RWPE2 (cell line): ENCODE measurements around the gene SMAD3.

Source experiments
- ATAC-seq: fragments of 200-7000 bp; cut with Tn5 transposase; 3 replicates; pipeline ENCODE4 v1.9.1; 2021; ENCODE audit warnings: low read depth
- DNase-seq: peaks from one replicate; pipeline ENCODE4 v3.0.0-alpha.2; 2020; ENCODE audit warnings: low spot score
- H3K27ac ChIP-seq: fragments of 450-650 bp; 2 replicates; pipeline ENCODE4 v1.5.1; 2017; ENCODE audit warnings: mild to moderate bottlenecking; ENCODE audit not compliant: poor library complexity, severe bottlenecking
- H3K27me3 ChIP-seq: fragments of 250-450 bp; sonication (Bioruptor Pico); 2 replicates; pipeline ENCODE4 v1.5.1; 2021; ENCODE audit warnings: mild to moderate bottlenecking, moderate library complexity; ENCODE audit not compliant: insufficient read depth, poor library complexity, severe bottlenecking
- H3K36me3 ChIP-seq: fragments of 250-450 bp; sonication (Bioruptor Pico); 2 replicates; pipeline ENCODE4 v1.5.1; 2020; ENCODE audit warnings: low read depth, mild to moderate bottlenecking, moderate library complexity
- H3K4me1 ChIP-seq: fragments of 250-450 bp; sonication (Bioruptor Pico); 2 replicates; pipeline ENCODE4 v1.5.1; 2021; ENCODE audit warnings: mild to moderate bottlenecking, moderate library complexity; ENCODE audit not compliant: insufficient read depth, poor library complexity, severe bottlenecking
- H3K4me3 ChIP-seq: fragments of 250-450 bp; sonication (Bioruptor Pico); 2 replicates; pipeline ENCODE4 v1.5.1; 2021; ENCODE audit warnings: mild to moderate bottlenecking, moderate library complexity; ENCODE audit not compliant: severe bottlenecking
- H3K9me3 ChIP-seq: fragments of 250-450 bp; sonication (Bioruptor Pico); 2 replicates; pipeline ENCODE4 v1.5.1; 2021; ENCODE audit warnings: mild to moderate bottlenecking, moderate library complexity; ENCODE audit not compliant: severe bottlenecking
- TF ChIP-seq, protein P1 (sequence below): fragments of 450-650 bp; IDR thresholded peaks from one replicate; pipeline ENCODE4 v1.5.1; 2017; ENCODE audit warnings: mild to moderate bottlenecking, moderate library complexity; ENCODE audit not compliant: poor library complexity, severe bottlenecking

Gene SMAD3

GRCh38 chr15:67207555-67208207, 142.3 kb downstream of the SMAD3 start:
- H3K36me3 ChIP-seq = peaks cover 82% of the 10 kb centered on the region
- H3K27me3 ChIP-seq = no peaks in the 10 kb centered on the region
- TF ChIP-seq, protein P1, sequence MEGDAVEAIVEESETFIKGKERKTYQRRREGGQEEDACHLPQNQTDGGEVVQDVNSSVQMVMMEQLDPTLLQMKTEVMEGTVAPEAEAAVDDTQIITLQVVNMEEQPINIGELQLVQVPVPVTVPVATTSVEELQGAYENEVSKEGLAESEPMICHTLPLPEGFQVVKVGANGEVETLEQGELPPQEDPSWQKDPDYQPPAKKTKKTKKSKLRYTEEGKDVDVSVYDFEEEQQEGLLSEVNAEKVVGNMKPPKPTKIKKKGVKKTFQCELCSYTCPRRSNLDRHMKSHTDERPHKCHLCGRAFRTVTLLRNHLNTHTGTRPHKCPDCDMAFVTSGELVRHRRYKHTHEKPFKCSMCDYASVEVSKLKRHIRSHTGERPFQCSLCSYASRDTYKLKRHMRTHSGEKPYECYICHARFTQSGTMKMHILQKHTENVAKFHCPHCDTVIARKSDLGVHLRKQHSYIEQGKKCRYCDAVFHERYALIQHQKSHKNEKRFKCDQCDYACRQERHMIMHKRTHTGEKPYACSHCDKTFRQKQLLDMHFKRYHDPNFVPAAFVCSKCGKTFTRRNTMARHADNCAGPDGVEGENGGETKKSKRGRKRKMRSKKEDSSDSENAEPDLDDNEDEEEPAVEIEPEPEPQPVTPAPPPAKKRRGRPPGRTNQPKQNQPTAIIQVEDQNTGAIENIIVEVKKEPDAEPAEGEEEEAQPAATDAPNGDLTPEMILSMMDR = no peak
- no peaks in the 10 kb centered on the region for H3K4me1 ChIP-seq
- no peak overlapping the region for H3K4me3 ChIP-seq
- no peak overlapping the region for H3K27ac ChIP-seq
- ATAC-seq = no peak
- no peaks in the 10 kb centered on the region for H3K9me3 ChIP-seq
- no peak for DNase-seq

DNA sequence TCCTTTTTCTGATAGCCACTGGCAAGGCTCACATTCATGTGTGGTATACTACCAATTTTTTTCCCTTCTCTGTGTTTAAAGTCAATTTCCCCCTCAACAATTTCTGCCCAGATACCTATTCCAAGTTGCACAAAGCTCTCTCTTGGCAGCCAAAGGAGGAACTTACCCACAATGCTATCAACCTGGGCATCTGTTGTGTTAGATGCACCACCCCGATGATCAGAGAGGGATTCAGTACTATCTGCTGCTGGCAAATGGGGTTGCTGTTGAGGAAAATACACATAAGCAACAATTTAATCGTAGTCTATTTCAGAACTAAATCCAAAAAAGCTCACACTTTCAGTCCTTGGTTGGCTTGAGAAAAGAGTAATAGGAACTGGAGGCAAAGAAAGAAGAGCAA, 143.0 kb downstream of the SMAD3 start:
- ATAC-seq = no peak

GRCh38 chr15:67210555-67211168, 145.3 kb downstream of the SMAD3 start:
- peaks cover 68% of the 10 kb centered on the region for H3K36me3 ChIP-seq
- ATAC-seq (no peak), DNase-seq (no peak)

More for the DNA sequence above, 143.0 kb downstream of the SMAD3 start:
- no peak for DNase-seq
- H3K27ac ChIP-seq = no peak overlapping the region
- no peak overlapping the region for H3K4me3 ChIP-seq
- peaks cover 82% of the 10 kb centered on the region for H3K36me3 ChIP-seq
- H3K27me3 ChIP-seq = no peaks in the 10 kb centered on the region
- no peaks in the 10 kb centered on the region for H3K4me1 ChIP-seq
- TF ChIP-seq, protein P1 = no peak
- no peaks in the 10 kb centered on the region for H3K9me3 ChIP-seq

GRCh38 chr15:67212684-67213367, 147.4 kb downstream of the SMAD3 start:
- Histone ChIP-seq H3K9me3 (no peaks in the 10 kb centered on the region), H3K4me3 (no peak overlapping the region), H3K4me1 (no peaks in the 10 kb centered on the region), H3K36me3 (peaks cover 60% of the 10 kb centered on the region), H3K27me3 (no peaks in the 10 kb centered on the region), H3K27ac (no peak overlapping the region)
- TF ChIP-seq, protein P1 = no peak
- ATAC-seq (no peak), DNase-seq (no peak)

More at GRCh38 chr15:67210555-67211168, 145.3 kb downstream of the SMAD3 start:
- Histone ChIP-seq H3K9me3 (no peaks in the 10 kb centered on the region), H3K27ac (no peak overlapping the region), H3K4me3 (no peak overlapping the region), H3K27me3 (no peaks in the 10 kb centered on the region), H3K4me1 (no peaks in the 10 kb centered on the region)
- TF ChIP-seq, protein P1 = no peak
